ENCODE results near the gene ARHGAP15.

The ARHGAP15 gene

DNA sequence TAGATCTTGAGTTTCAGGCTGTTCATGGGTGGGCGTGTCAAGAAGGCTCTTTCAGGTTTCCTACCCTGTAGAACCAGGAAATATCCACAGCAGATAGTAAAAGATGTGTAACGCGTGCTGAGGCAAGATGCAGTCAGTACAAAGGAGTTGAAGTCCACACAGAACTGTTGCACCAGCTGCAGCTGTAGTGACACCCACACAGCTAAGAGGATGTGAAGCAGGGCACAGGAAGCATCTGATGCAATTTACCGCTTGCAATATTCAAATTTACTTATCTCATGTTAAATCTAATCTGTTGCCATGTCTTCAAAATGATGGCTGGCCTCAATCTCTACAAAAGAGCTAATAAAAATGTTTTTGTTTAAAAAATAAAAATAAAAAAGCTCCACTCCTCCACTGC, 132.8 kb downstream of the ARHGAP15 start:
- Histone ChIP-seq H3K27ac (no peak overlapping the region), H3K27me3 (ENCODE audit: insufficient read depth, low read depth, severe bottlenecking) (no peaks in the 10 kb centered on the region)

DNA sequence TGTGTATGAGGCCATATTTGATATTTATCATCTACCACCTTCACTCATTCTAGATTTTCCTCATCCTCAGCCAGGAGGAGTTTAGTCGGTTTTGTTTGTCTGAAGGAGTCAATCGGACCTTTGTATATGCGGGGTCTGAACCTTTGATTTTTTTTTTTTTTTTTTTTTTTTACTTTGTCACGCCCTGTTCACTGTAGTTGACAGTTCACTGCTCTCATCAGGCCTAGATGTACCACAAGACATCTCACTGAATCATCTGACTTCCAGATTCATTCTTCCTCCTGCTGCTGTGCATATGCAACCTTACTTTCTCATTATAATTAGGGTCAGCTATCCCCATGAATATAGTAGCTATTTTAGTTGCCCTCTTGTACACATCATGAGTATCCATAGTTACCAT, 133.2 kb downstream of the ARHGAP15 start:
- H3K9me3 ChIP-seq (ENCODE audit: severe bottlenecking): no peaks in the 10 kb centered on the region
- no peak for DNase-seq
- TF ChIP-seq, protein P1, sequence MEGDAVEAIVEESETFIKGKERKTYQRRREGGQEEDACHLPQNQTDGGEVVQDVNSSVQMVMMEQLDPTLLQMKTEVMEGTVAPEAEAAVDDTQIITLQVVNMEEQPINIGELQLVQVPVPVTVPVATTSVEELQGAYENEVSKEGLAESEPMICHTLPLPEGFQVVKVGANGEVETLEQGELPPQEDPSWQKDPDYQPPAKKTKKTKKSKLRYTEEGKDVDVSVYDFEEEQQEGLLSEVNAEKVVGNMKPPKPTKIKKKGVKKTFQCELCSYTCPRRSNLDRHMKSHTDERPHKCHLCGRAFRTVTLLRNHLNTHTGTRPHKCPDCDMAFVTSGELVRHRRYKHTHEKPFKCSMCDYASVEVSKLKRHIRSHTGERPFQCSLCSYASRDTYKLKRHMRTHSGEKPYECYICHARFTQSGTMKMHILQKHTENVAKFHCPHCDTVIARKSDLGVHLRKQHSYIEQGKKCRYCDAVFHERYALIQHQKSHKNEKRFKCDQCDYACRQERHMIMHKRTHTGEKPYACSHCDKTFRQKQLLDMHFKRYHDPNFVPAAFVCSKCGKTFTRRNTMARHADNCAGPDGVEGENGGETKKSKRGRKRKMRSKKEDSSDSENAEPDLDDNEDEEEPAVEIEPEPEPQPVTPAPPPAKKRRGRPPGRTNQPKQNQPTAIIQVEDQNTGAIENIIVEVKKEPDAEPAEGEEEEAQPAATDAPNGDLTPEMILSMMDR (IDR thresholded peaks at IDR 0.05; ENCODE audit: low read depth, low read length): no peak
- no peaks in the 10 kb centered on the region for H3K36me3 ChIP-seq
- no peaks in the 10 kb centered on the region for H3K27me3 ChIP-seq (ENCODE audit: insufficient read depth, low read depth, severe bottlenecking)
- no peak overlapping the region for H3K27ac ChIP-seq
- no peak overlapping the region for H3K4me3 ChIP-seq (ENCODE audit: low read depth, low read length)

More for the DNA sequence above, 132.8 kb downstream of the ARHGAP15 start:
- no peaks in the 10 kb centered on the region for H3K9me3 ChIP-seq (ENCODE audit: severe bottlenecking)
- H3K4me3 ChIP-seq (ENCODE audit: low read depth, low read length): no peak overlapping the region
- TF ChIP-seq, protein P1 (IDR thresholded peaks at IDR 0.05; ENCODE audit: low read depth, low read length): no peak
- no peaks in the 10 kb centered on the region for H3K36me3 ChIP-seq
- no peak for DNase-seq

DNA sequence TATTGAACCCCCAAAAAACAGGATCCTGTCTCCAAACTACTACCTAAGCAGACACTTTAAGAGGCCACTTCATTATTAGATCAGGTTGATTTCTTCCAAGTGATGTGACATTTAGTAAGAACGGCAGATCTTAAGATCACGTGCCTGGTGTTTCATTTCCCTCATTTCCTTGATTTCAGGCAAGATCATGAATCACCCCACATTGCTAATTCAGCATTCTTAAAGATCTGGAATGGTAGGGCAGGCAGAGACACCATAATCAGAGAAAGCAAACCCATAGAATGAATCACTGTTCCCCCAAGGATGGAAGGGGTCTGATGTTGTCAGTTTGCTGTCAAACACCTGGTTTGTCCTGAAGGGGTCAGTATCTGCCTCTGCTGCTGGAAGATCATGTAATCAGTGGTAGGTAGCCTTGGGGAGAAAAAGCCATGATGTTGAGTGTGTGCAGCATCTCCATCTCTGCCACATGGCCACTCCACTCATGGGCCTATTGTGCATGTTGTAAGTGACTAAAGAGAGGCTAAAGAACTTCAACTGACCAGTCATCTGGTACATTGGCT, 133.9 kb downstream of the ARHGAP15 start:
- no peaks in the 10 kb centered on the region for H3K9me3 ChIP-seq (ENCODE audit: severe bottlenecking)
- TF ChIP-seq, protein P1 (IDR thresholded peaks at IDR 0.05; ENCODE audit: low read depth, low read length): peak; percentile 63
- H3K27ac ChIP-seq: no peak overlapping the region
- DNase-seq: peak; percentile 18
- no peaks in the 10 kb centered on the region for H3K36me3 ChIP-seq
- no peaks in the 10 kb centered on the region for H3K27me3 ChIP-seq (ENCODE audit: insufficient read depth, low read depth, severe bottlenecking)
- no peak overlapping the region for H3K4me3 ChIP-seq (ENCODE audit: low read depth, low read length)

DNA sequence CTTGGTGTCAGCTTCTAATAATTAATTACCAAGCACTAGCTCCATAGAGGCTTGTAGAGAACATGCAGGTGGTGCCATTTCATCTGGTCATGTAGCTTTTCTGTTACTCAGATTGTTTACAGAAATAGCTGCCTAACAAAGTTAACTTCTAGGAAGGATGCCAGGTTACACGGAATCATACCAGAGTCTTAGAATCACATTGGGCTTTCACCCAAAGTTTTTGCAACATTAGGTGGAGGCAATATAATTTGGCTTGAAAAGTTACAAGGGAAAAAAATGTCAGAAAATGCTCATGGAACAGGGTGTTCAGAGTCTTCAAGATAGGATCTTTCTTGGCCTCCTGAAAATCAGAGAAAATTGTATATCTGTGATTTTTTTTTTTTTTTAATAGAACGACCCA, 135.6 kb downstream of the ARHGAP15 start:
- Histone ChIP-seq H3K9me3 (ENCODE audit: severe bottlenecking) (no peaks in the 10 kb centered on the region), H3K4me3 (ENCODE audit: low read depth, low read length) (no peak overlapping the region), H3K27ac (no peak overlapping the region), H3K36me3 (no peaks in the 10 kb centered on the region), H3K27me3 (ENCODE audit: insufficient read depth, low read depth, severe bottlenecking) (no peaks in the 10 kb centered on the region)
- no peak for DNase-seq
- TF ChIP-seq, protein P1 (IDR thresholded peaks at IDR 0.05; ENCODE audit: low read depth, low read length): no peak

DNA sequence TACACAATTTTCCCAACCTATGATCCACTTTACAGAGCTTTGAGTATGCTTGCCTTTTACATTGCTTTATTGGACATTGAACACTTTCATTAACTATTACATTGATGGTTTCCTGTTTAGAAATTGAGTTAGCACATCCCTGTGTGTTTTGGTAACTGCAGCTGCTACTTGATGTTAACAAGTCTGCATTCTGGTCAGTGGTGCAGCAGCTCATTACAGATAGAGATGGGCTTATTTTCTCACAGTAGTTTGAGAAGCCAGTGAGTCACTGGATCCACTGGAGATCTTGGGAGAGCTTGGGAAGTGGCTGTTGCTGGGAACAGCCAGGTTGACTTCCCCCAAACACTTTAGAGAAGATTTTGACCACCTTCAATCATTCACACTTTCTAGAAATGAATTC, 150.5 kb downstream of the ARHGAP15 start:
- TF ChIP-seq, protein P1 (IDR thresholded peaks at IDR 0.05; ENCODE audit: low read depth, low read length): no peak
- DNase-seq: no peak
- no peaks in the 10 kb centered on the region for H3K27me3 ChIP-seq (ENCODE audit: insufficient read depth, low read depth, severe bottlenecking)
- no peak overlapping the region for H3K4me3 ChIP-seq (ENCODE audit: low read depth, low read length)
- no peaks in the 10 kb centered on the region for H3K9me3 ChIP-seq (ENCODE audit: severe bottlenecking)
- H3K36me3 ChIP-seq: no peaks in the 10 kb centered on the region
- H3K27ac ChIP-seq: no peak overlapping the region

DNA sequence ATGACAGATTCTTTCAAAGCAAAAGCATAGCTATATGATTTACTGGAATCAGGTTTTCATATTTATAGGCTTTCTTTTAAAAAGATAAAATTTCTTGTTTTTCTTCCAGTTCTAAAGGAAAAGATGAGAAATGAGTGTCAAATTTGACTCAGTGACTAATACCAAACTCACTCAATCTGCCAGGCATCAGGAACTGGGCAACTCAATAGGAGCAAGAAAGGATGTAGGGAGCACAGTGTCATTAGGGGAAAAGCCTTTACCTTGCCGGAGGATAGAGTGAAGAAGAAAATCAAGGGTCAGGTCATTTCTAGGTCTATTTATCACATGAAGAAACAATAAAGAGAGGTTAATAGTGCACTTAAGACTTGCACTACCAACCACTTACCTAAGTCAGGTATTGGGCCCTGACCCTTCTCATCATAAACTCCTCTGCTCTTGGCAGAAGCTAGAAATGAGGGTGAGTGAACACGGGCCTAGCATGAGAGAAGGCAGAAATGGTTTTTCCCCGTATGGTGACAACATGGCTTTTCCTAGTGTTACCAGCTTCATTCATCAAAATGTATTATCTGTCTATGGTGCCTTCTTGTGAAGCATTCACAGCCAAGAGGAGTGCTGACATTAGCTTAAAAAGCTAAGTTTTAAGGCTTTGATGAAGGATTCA, 151.0 kb downstream of the ARHGAP15 start:
- no peaks in the 10 kb centered on the region for H3K27me3 ChIP-seq (ENCODE audit: insufficient read depth, low read depth, severe bottlenecking)
- no peaks in the 10 kb centered on the region for H3K9me3 ChIP-seq (ENCODE audit: severe bottlenecking)
- no peaks in the 10 kb centered on the region for H3K36me3 ChIP-seq
- DNase-seq: no peak
- no peak overlapping the region for H3K27ac ChIP-seq
- H3K4me3 ChIP-seq (ENCODE audit: low read depth, low read length): no peak overlapping the region
- TF ChIP-seq, protein P1 (IDR thresholded peaks at IDR 0.05; ENCODE audit: low read depth, low read length): no peak
